Activated CD4-positive, alpha-beta T cell treated with anti-CD3 and anti-CD28 coated beads for 48 hours (primary cell): ENCODE measurements around the gene SLC30A2.

Source experiments
- DNase-seq: peaks from one replicate; pipeline ENCODE4 v3.0.0-alpha.2; 2020

Gene SLC30A2

DNA sequence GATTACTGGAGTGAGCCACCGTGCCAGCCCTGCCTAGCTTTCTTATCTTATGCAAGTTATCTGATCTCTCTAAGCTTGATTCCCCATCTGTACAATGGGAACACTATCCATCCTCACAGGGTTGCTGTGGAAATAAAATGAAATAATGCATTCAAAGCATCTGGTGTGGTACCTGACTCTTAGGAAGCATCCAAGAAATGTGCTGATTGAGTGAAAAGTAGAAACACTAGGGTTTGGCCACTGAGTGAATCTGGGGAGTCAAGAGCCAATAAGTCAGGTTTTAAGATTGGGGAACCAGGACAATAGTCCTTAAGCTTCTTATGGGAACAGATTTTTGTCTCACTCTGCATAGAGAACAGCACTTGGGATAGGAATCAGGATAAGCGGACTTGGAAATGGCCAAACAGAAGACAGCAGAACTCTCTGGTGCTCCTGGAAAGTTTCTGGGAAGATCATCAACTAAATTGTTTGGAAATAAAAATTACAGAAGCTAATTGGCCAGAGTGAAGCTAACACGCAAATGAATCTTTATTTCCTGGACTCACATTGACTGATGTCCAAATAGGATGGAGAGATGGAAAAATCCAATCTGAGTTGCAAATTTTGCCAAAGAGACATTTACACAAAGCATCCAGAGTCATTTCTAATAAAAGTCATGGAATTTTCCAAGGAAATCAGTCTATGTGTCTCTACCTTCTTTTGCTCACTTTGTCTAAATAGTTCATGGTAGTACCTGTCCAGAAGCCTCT is 51.3 kb downstream of the SLC30A2 start:
- no peak for DNase-seq

DNA sequence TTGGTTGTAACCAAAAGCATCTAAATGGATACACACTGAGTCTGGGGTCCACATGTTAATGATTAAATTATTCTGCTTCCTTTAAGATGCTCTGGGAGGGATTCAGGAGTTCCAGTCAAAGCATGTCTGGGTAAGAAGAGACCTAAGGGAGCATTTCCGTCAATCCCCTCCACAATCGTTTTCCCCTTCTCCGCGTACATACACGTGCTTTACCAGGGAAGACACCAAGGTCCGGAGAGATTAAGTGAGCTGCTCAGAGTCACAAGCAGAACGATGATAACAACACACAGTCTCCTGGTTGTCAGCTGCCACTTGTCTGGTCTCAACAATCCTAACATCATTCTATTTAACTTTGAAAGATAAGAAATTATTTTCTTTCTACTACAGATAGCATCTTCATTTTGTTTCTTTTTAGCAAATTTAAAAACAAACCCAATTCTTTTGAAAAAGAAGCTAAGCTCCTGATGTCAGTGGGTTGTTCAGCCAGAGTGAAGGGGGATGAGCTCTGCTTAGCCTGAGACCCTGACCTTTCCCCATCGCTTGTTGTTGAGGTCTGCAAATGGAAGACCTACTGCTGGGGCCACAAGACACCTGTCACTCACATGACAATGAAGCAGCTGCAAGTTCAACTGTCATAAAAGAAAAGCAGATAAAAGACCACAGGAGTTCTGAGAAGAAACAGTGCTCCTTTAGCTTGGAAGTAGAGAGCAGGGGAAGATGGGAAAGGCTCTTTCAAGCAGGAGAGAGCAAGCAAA is 52.5 kb downstream of the SLC30A2 start:
- DNase-seq: no peak

DNA sequence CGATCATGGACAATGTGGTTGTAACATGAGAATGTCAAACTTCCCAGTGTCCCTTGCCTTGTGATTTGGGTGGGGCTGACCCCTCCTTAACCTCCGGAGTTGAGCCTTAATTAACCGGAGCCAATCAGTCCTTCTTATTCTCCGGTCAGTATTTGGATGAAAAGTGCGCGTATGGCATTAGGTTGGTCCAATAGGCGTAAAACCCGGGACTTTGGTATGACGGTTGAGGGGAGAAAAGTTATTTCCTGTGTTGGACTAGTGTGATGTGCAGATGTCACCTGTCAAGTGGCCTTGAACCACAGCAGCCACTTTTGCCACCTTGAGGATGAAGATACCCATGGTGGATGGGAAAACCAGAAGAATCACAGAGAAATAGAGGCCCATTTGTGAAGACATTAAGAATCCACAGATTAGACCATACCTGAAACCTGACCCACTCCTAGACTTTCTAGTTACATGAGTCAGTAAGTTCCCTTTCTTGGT is 53.2 kb downstream of the SLC30A2 start:
- no peak for DNase-seq

DNA sequence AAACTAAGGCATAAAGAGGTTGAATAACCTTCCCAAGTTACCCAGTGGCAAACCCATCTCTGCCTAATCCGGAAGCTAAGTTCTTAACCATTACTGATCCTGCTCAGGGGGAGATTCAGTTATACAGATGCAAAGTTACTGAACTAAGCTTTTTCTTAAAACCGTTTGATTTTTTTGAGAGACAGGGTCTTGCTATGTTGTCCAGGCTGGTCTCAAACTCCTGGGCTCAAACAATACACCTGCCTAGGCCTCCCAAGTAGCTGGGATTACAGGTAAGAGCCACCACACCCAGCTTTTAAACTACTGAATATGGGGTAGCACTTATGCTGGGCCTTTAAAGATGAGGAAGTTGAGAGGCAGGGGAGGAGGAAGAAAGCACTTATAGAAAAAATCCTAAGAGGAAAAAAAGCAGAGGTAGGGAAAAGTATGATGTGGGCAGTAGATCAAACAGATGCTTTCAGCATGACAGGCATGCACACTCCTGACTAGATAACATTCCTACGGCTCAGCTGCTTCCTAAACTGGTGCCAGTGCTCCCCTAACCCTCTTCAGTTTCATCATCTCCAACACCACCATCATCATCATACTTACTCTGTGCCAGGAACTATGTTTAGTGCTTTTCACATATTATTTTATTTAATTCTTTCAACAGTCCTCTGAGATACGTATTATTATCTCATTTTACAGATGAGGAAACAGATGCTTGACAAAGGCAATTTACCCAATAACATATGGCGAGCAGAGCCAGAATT is 53.8 kb downstream of the SLC30A2 start:
- DNase-seq: no peak

DNA sequence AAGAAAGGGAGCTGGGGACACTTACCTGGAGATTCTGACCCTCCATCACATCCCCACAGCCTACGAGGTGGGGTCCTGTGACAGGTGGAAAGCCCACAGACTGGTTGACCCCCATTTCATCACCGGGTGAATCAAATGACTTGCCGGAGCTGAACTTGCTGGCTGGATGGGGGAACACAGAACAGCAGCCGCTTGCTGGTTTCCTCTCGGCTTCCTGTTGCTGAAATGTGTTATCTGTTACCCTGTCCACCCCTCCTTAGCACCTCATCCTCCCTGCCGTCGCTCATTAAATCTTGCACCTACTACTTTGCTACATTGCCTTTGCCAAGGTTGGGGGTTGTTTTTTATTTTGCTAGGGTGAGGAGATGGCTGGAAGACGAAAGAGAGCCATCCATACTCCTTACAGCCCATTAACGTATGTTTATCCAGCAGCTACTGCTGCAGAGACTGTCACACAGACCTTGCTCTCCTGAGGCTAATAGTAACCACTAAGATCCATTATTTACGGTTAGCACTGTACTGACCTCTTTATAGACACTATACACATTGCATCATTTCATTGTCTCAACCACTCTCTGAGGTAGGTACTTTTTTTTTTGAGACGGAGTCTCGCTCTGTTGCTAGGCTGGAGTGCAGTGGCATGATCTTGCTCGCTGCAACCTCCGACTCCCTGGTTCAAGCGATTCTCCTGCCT is 55.1 kb downstream of the SLC30A2 start:
- DNase-seq: peak; percentile 51

DNA sequence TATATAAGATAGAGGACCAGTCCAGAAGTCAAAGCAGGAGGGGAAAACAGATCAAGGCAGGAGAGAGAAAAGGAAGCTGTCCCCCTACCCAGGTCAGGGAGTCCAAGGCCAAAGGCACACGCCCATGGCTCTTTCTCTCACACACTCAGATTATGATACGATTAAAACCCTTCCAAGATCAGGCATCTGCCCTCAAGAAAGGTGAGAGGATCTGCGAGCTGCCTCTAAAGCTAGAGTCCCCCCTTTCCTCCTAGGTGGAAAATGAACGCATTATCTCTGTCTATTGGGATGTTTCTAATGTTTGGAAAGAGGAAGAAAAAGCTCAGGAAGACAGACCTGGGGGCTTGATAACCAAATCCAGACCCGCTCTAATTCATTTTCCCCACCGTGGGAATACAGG is 55.7 kb downstream of the SLC30A2 start:
- DNase-seq: no peak

DNA sequence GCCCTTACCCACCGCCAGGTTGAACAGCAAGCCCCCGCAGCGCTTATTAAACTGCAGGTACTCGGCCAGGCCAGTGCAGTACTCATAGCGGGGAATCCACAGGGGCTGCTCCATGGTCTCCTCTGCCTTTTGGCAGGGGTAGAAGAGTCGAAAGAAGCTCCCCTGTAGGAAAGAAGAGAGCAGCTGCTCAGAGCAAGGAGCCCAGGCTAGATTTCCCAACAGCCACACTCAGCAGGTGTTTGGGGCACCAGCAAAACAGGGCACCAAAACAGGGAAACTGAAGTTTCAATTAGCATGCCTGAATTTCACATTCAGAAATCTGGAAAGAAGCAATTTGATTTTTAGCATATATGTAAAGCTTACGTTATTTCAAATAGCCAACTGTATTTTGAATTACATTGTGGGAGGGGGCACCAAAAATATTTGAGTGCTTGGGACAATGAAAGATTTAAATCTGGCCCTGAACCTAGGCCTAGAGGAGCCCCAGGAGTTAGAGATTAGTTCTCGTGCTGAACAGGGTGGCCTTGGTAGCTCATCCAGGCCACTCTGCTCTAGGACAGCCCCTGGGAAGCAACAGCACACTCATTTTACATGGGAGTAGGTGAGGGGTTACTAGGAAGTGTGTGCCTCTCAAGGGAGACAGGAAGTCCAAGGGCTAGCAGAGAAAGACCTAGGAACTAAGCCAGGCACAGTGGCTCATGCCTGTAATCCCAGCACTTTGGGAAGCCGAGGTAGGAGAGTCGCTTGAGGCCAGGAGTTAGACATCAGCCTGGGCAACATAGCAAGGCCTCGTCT is 56.3 kb downstream of the SLC30A2 start:
- no peak for DNase-seq

DNA sequence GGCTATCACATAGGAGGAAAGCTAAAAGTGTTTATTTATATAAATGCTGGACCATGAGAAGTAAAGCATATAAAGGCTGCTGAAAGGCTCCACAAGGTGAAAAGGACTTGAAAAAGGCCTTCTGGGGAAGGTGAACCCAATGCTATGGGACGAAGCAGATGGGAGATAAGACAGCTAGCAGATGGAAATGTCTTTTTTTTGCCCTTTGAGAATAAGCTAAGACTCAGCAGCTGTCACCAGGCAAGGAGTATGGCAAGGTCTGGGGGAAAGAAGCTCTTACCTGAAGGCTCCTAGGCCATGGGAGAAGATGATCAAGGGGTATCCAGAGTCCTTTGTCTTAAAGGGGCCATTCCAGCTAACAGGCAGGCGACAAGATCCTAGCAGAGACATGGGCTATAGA is 58.0 kb downstream of the SLC30A2 start:
- DNase-seq: no peak
